ENCODE measurements around the gene ACOT9.
"Not testable (repeated sequence)": the region's sequence is repeated elsewhere in the genome, so short reads cannot be mapped to it uniquely, and the experiment has no call there.

DNA sequence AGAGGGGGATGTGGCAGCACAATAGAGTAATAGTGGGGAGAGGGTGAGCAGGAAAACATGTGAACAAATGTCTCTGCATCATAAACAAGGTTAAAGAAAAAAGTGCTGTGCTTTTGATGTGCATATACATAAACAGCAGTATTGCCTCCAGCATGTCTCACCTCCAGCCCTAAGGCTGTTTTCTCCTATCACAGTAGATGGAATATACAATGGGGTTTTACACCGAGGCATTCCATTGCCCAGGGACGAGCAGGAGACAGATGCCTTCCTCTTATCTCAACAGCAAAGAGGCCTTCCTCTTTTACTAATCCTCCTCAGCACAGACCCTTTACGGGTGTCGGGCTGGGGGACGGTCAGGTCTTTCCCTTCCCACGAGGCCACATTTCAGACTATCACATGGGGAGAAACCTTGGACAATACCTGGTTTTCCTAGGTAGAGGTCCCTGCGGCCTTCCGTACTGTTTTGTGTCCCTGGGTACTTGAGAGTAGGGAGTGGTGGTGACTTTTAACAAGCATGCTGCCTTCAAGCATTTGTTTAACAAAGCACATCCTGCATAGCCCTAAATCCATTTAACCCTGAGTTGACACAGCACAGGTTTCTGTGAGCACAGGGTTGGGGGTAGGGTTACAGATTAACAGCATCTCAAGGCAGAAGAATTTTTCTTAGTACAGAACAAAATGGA lies 82.9 kb downstream of the ACOT9 start:
- TF ChIP-seq, protein P1, sequence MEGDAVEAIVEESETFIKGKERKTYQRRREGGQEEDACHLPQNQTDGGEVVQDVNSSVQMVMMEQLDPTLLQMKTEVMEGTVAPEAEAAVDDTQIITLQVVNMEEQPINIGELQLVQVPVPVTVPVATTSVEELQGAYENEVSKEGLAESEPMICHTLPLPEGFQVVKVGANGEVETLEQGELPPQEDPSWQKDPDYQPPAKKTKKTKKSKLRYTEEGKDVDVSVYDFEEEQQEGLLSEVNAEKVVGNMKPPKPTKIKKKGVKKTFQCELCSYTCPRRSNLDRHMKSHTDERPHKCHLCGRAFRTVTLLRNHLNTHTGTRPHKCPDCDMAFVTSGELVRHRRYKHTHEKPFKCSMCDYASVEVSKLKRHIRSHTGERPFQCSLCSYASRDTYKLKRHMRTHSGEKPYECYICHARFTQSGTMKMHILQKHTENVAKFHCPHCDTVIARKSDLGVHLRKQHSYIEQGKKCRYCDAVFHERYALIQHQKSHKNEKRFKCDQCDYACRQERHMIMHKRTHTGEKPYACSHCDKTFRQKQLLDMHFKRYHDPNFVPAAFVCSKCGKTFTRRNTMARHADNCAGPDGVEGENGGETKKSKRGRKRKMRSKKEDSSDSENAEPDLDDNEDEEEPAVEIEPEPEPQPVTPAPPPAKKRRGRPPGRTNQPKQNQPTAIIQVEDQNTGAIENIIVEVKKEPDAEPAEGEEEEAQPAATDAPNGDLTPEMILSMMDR (IDR thresholded peaks at IDR 0.05; ENCODE audit: insufficient read depth, low read length, poor library complexity, severe bottlenecking) = not testable (repeated sequence)
- TF ChIP-seq EZH2phosphoT487 (conservative IDR thresholded peaks at IDR 0.05; ENCODE audit: low read length) = not testable (repeated sequence)
